ENCODE data around the gene ALDOC.
"Not testable (repeated sequence)": the region's sequence is repeated elsewhere in the genome, so short reads cannot be mapped to it uniquely, and the experiment has no call there.

Gene ALDOC

GRCh38 chr17:28580959-28581358 is 4.3 kb upstream of the ALDOC start:
- no peak for DNase-seq

GRCh38 chr17:28579526-28579925 is 2.8 kb upstream of the ALDOC start:
- DNase-seq: no peak

DNA sequence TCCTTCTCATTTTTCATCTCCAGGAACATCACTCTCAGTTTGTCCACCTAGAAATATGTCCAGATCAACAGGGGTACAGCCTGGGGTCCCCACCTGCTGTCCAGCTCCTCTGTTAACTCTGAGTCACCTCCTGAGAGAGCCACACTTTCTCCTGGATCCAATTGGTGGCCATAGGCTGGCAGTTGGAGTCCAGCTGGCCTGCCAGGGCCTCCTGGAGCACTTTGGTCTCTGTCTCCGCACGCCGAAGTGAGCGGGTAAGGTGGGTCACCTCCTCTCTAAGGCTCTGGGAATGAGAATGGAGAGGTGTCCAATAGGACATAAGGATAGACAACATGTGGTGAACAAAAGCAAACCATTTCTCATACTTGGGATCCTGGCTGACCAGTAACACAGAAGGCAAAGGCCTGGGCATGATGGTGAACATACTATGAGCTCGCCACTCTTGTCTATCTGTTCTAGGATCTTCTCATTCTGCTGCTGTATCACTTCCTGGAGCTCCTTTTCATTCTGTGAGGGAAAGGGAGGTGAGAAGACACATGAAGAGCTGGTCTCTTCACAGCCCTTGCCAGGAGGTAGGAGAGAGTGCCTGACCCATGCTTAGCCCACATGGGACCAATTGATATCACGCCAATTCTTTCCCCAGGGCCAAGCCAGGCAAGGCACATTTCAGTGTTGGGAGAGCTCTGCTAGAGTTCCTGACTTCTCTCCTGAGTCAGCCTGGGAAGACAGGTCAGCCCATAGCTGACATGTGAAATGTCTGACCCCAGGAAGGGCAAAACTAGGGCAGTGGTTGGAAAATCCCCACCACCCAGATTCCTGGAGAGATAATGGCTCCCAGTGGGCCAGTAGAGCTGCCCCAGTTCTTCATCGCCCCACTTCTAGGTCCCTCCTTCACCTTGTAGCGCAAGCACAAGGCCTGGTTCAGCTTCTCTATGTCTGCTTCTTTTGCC is 1.8 kb upstream of the ALDOC start:
- DNase-seq: no peak

- no peak for DNase-seq
Observed at GRCh38 chr17:28577466-28577824, 750 bp upstream of the ALDOC start.

GRCh38 chr17:28576016-28576415 is 679 bp downstream of the ALDOC start:
- DNase-seq: not testable (repeated sequence)

GRCh38 chr17:28575126-28575795 is 1.4 kb downstream of the ALDOC start:
- no peak for DNase-seq

GRCh38 chr17:28574526-28574925 is 2.2 kb downstream of the ALDOC start:
- DNase-seq: no peak

DNA sequence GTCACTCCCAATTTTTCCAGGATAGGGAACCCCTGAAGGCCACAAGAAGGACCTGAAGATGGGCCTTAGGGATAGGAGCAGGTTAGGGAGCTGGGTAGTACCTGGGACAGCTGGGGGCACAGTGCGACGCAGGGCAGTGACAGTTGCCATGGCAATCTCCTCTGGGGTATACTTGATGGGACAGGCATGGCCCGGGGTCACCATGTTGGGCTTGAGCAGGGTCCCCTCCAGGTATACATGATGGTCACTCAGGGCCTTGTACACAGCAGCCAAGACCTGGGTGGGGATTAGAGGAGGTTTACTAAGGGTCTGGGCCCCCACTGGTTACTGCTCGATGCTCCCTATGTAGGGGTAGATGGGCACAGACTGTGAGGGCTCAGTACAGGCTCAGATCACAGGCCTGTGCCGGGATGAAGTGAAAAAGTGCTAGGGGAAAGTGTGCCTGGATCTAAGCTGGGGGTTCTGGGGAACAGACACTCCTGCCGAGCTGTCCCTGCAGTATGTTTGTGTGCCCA is 2.7 kb downstream of the ALDOC start:
- no peak for DNase-seq

GRCh38 chr17:28573521-28573920 is 3.2 kb downstream of the ALDOC start:
- DNase-seq: no peak

GRCh38 chr17:28573040-28573380 is 3.7 kb downstream of the ALDOC start:
- DNase-seq: no peak

GRCh38 chr17:28572259-28573039 is 4.2 kb downstream of the ALDOC start:
- DNase-seq: no peak

GRCh38 chr17:28571361-28572122 is 5.2 kb downstream of the ALDOC start, which contains the start of gene PIGS:
Gene PIGS, minus strand, starts transcription at chr17:28571524. Its CDS starts 28 bp downstream, at chr17:28571496.
- DNase-seq: peak; percentile 86

- peak; percentile 32 for DNase-seq
Observed at GRCh38 chr17:28570716-28571360, 5.9 kb downstream of the ALDOC start.

DNA sequence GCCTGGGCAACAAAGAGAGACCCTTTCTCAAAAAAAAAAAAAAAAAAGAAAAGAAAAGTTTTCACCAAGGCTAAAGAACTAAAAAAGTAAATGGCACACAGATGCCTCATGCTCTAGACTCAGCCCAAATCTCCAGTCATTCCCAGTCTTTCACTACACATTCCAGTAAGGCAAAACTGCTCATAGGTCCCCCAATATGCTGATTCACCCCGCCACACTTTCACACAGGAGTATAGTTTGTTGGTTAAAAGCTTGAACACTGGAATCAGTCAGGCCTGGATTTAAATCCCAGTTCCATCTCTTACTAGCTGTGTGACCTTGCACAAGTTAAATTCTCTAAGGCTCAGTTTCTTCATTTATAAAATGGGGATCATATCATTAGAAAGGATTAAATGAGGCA is 7.2 kb downstream of the ALDOC start:
- DNase-seq: no peak

GRCh38 chr17:28567604-28568003 is 9.1 kb downstream of the ALDOC start:
- no peak for DNase-seq

DNA sequence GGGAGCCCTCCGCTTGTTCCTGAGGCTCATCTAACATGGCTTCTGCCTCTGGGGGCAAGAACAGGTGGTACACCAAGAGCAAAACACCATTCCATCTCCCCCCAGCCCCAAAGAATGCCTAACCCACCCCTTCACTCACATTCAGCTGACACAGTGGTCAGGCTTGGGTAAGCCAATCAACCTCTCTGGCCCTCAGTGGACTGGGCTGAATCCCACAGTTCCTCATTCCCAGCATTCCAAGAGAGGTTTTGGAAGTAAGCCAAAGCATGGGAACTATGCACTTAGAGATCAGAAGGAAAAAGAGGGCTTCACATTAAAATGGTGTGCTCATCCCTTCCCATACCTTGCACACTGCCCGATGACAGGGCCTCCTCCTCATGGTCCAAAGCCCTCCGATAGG is 13.2 kb downstream of the ALDOC start:
- no peak for DNase-seq

DNA sequence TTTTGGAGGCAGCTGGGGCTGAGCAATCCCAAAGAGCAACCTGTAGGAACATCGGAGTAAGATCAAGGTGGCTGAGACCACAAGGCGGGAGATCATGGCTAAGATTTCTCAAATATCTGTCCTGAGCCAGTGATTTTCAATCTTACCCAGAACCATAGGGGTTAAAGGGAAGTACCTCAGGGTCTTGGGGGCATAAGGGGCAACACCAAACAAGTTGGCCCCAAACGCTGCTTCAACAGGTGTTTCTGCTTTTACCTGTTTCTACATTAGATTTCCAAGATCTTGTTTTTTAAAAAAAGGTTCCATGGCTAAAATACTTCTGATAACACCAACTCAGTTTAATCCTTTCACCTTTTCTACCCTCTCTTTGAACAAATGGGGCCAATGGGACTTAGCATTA is 21.7 kb downstream of the ALDOC start:
- DNase-seq: no peak

GRCh38 chr17:28554565-28554964 is 22.1 kb downstream of the ALDOC start:
- DNase-seq: no peak

DNA sequence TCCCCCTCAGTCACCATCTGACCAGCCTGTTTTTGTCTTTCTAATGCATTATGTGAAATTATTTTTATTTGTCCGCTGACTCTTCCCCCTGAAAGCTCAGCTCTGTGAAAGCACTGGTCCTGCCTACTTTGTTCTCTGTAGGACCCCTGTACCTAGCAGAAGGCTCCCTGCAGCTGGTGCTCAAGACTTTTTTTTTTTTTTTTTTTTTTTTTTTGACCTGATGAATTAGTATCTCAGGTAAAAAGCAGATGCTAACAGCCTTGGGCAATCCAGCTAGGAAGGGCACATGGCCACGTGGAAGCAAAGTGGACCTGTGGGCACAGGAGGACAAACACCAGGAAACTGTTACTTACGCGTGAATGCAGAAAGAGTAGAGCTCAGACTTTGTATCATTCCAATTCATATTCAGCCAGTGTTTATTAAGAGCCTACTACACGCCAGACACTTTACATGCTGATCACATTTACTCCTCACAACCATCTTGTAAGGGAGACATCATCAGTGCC is 23.6 kb downstream of the ALDOC start:
- no peak for DNase-seq

- peak; percentile 77 for DNase-seq
Observed at GRCh38 chr17:28552176-28552999, 24.3 kb downstream of the ALDOC start, which contains the start of gene UNC119. Gene UNC119, minus strand, starts transcription at chr17:28552624. Its CDS starts 67 bp downstream, at chr17:28552557.

Data from activated effector memory CD4-positive, alpha-beta T cell treated with Interleukin-2 at 50 U/mL for 16 hours (primary cell).